ENCODE results near the gene ELL. TPM values are rescaled to one million over a fixed set of nuclear protein-coding genes. Genes with fewer than 3 reads are reported as not detected.

ELL gene
- total and polyA plus RNA-seq, 9 of the 15 experiments (the other 6 are each of a cell fraction or from before 2014, with no cell fraction given) = 0.24 to 22.5 (median 4.1) TPM

GRCh38 chr19:18478545-18479311 lies 43.1 kb downstream of the ELL start (continued):
- TF ChIP-seq E2F6 (IDR thresholded peaks at IDR 0.05; ENCODE audit: borderline replicate concordance in 1 of 2, extremely low read depth in 1 of 2, insufficient read depth in 1 of 2, insufficient read length in 1 of 2, low read depth in 1 of 2, low read length in 1 of 2, poor library complexity in 1 of 2, severe bottlenecking in 1 of 2) = peak in 1 of 2 experiments; percentile 51
- no peak for TF ChIP-seq PATZ1 (CRISPR knock-in tag; IDR thresholded peaks at IDR 0.05; ENCODE audit: borderline replicate concordance)
- peak; percentile 75 to 77; a peak in 3 of 4 replicates for TF ChIP-seq TRIM24 (IDR thresholded peaks at IDR 0.05)
- no peak for TF ChIP-seq SAFB2 (IDR thresholded peaks at IDR 0.05; ENCODE audit: borderline replicate concordance, low read depth, low read length, severe bottlenecking)
- no peak for TF ChIP-seq ZNF695 (CRISPR knock-in tag; IDR thresholded peaks at IDR 0.05)
- no peak for TF ChIP-seq MYNN (IDR thresholded peaks at IDR 0.05)
- TF ChIP-seq MYNN (CRISPR knock-in tag; IDR thresholded peaks at IDR 0.05) = no peak
- no peak for TF ChIP-seq CTCF (IDR thresholded peaks at IDR 0.05 in 2 of 3, conservative IDR thresholded peaks at IDR 0.05 in 1 of 3; ENCODE audit: insufficient read depth in 2 of 3, low read depth in 1 of 3, low read length in 3 of 3)
- no peak for TF ChIP-seq SMARCA5 (IDR thresholded peaks at IDR 0.05)
- TF ChIP-seq E4F1 (CRISPR knock-in tag; IDR thresholded peaks at IDR 0.05; ENCODE audit: borderline replicate concordance) = no peak
- TF ChIP-seq TAL1 (IDR thresholded peaks at IDR 0.05) = no peak
- no peak for TF ChIP-seq ATF1 (CRISPR knock-in tag; IDR thresholded peaks at IDR 0.05)
- TF ChIP-seq ATF1 (tag; IDR thresholded peaks at IDR 0.05) = no peak
- no peak for TF ChIP-seq FIP1L1 (IDR thresholded peaks at IDR 0.05; ENCODE audit: low read depth, low read length, poor library complexity, severe bottlenecking)
- TF ChIP-seq DLX4 (CRISPR knock-in tag; IDR thresholded peaks at IDR 0.05) = no peak
- TF ChIP-seq SRSF7 (optimal IDR thresholded peaks at IDR 0.05; ENCODE audit: low read depth, low read length) = no peak
- no peak for TF ChIP-seq TRIM25 (IDR thresholded peaks at IDR 0.05; ENCODE audit: borderline replicate concordance)
- no peak for TF ChIP-seq JUNB (CRISPR knock-in tag; conservative IDR thresholded peaks at IDR 0.05)
